Effector CD4-positive, alpha-beta T cell (primary cell): Measurements from ENCODE around the gene CEP162.
"Not testable (repeated sequence)": the region's sequence is repeated elsewhere in the genome, so short reads cannot be mapped to it uniquely, and the experiment has no call there.

Experiments used
- DNase-seq: peaks from one replicate; pipeline ENCODE4 v3.0.0-alpha.2; 2020
- total RNA-seq: gene quantifications from one replicate; lab custom pipeline; 2026; lab: John Stamatoyannopoulos, UW

The CEP162 gene
- 12.4 reads per million, percentile 36 among the genes with 10 or more reads in this experiment for total RNA-seq

GRCh38 chr6:84227434-84228197 is at the start of gene CEP162:
Gene CEP162 (minus strand): TSS chr6:84227643. CDS start chr6:84226393, 1,250 bp downstream.
- DNase-seq, result peak; percentile 92

GRCh38 chr6:84274856-84275255 is 47.4 kb upstream of the CEP162 start:
- no peak for DNase-seq

- no peak for DNase-seq
Measured at GRCh38 chr6:84273048-84273809, 45.8 kb upstream of the CEP162 start.

- DNase-seq, result no peak
Measured at GRCh38 chr6:84272298-84272697, 44.9 kb upstream of the CEP162 start.

- no peak for DNase-seq
Measured at GRCh38 chr6:84271061-84271716, 43.7 kb upstream of the CEP162 start.

GRCh38 chr6:84269947-84270733 is 42.7 kb upstream of the CEP162 start:
- DNase-seq, result no peak

- no peak for DNase-seq
Measured at GRCh38 chr6:84268781-84269180, 41.3 kb upstream of the CEP162 start.

- no peak for DNase-seq
Measured at GRCh38 chr6:84263557-84263956, 36.1 kb upstream of the CEP162 start.

GRCh38 chr6:84260926-84261325 is 33.5 kb upstream of the CEP162 start:
- DNase-seq, result no peak

GRCh38 chr6:84260196-84260595 is 32.8 kb upstream of the CEP162 start:
- no peak for DNase-seq

- no peak for DNase-seq
Measured at GRCh38 chr6:84258866-84259265, 31.4 kb upstream of the CEP162 start.

- DNase-seq, result no peak
Measured at GRCh38 chr6:84258268-84258667, 30.8 kb upstream of the CEP162 start.

GRCh38 chr6:84255641-84256040 is 28.2 kb upstream of the CEP162 start:
- DNase-seq, result no peak

- no peak for DNase-seq
Measured at GRCh38 chr6:84253380-84253779, 25.9 kb upstream of the CEP162 start.

- no peak for DNase-seq
Measured at GRCh38 chr6:84251891-84252539, 24.6 kb upstream of the CEP162 start.

- no peak for DNase-seq
Measured at GRCh38 chr6:84249724-84250123, 22.3 kb upstream of the CEP162 start.

GRCh38 chr6:84244416-84245081 is 17.1 kb upstream of the CEP162 start:
- not testable (repeated sequence) for DNase-seq

GRCh38 chr6:84243240-84243639 is 15.8 kb upstream of the CEP162 start:
- no peak for DNase-seq

GRCh38 chr6:84242265-84242664 is 14.8 kb upstream of the CEP162 start:
- no peak for DNase-seq

GRCh38 chr6:84228198-84228543 is 728 bp upstream of the CEP162 start:
- no peak for DNase-seq

- DNase-seq, result no peak
Measured at GRCh38 chr6:84227044-84227433, 404 bp downstream of the CEP162 start.

- no peak for DNase-seq
Measured at GRCh38 chr6:84224251-84224650, 3.2 kb downstream of the CEP162 start.
